ENCODE data around the gene TXNRD3.
"Not testable (repeated sequence)": the region's sequence is repeated elsewhere in the genome, so short reads cannot be mapped to it uniquely, and the experiment has no call there.

Gene TXNRD3

GRCh38 chr3:126638790-126639189, 16.1 kb downstream of the TXNRD3 start:
- DNase-seq, result no peak

- DNase-seq, result no peak
Observed at GRCh38 chr3:126636436-126636835, 18.5 kb downstream of the TXNRD3 start.

GRCh38 chr3:126634803-126635202, 20.1 kb downstream of the TXNRD3 start:
- DNase-seq, result no peak

- no peak for DNase-seq
Observed at GRCh38 chr3:126630020-126630419, 24.9 kb downstream of the TXNRD3 start.

DNA sequence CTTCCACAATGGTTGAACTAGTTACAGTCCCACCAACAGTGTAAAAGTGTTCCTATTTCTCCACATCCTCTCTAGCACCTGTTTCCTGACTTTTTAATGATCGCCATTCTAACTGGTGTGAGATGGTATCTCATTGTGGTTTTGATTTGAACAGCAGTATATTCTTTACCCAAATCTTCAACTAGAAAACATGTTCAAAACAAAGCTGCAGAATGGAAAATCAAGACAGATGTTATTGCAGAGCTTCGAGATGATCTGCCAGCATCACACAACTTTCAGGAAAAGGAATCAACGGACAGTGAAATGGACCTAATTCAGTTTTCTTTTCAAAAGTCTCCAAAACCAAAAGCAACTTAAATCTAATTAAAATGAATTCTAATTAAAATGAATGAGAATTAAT, 29.2 kb downstream of the TXNRD3 start:
- DNase-seq, result not testable (repeated sequence)

DNA sequence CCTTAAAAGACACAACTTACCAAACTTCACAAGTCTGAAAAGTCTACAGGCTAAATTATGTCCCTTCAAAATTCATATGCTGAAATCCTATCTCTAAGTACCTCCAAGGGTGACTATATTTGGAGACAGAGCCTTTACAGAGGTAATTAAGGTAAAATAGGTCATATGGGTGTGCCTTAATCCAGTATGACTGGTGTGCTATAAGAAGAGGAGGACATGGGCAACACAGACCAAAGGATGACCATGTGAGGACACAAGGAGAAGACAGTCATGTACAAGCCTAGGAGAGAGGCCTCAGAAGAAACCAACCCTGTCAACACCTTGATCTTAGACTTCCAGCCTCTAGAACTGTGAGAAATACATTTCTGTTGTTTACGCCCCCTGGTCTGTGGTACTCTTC, 32.2 kb downstream of the TXNRD3 start:
- no peak for DNase-seq

DNA sequence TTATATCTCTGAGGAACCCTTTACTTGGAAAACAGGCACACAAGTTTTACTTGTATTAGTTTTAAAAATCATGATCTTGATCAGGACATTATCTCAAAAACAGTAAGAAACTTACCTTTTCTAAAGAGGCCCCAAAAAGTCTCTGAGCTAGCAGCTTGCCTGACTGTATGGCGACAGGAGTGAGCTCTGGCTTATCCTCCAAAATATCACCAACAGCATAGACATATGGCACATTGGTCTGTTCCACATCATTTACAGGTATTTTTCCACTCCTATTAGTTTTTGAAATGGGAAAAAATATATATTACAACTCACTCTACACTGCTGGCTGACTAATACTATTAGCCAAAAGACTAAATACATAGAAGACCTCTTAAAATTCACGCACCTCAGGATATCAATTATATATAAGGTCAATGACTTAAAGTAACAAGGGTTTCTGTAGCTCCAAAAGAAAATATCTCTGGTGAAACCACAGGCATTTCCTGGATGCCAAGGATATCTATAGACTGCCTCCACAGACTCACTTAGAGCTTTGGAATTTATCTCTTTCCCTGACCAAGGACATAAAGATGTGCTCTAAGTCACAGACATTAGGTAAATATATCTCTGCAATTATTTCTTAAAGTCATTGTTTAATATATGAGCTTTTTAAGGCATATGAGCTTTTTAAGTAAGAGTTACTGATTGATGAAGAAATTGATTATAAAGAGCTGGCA, 33.1 kb downstream of the TXNRD3 start:
- DNase-seq, result no peak

DNA sequence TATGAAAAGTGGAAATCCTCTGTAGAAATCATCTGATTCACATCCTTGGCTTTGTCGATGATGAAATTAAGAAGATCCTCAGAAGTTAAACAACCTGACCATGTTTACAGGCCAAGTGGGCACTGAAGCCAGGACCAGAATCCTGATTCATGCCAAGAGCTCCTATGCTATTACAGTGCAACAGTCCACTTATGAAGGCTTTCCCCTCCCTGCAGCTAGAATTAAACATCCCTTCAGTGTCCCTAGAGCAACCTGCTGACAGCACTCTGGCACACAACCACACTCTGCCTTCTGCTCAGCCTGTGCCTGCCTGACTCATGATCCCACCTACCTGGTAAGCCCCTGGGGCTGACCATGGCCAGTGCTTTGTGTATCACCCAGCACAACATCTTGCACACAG, 33.8 kb downstream of the TXNRD3 start:
- no peak for DNase-seq

DNA sequence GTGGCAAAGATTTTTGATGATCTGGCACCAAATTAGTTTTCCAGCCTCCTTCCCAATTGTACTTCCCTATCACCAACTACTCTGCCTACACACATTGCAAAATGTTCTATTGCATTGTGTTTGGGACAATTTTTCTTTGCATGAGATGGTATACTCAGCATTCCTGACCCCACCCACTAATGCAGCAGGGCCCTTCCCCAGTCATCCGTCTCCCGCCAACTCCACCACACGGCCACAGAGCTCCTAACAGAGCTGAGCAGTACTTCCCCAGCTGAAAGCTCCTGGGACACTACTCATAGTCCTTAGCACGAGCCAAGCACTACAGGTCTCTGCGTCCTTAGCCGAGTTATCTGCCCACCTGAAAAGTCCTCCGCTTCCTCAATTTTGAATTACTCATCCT, 34.2 kb downstream of the TXNRD3 start:
- no peak for DNase-seq

- DNase-seq, result no peak
Observed at GRCh38 chr3:126618760-126619159, 36.2 kb downstream of the TXNRD3 start.

DNA sequence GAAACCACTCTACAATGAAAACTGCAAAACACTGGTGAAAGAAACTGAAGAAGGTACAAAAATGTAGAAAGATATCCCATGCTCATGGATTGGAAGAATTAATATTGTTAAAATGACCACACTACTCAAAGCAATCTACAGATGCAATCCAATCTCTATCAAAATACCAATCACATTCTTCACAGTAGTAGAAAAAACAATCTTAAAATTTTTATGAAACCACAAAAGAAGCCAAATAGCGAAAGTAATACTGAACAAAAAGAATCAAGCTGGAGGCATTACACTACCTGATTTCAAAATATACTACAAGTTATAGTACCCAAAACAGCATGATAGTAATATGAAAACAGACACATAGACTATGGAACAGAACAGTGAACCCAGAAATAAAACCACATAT, 36.9 kb downstream of the TXNRD3 start:
- DNase-seq, result no peak

DNA sequence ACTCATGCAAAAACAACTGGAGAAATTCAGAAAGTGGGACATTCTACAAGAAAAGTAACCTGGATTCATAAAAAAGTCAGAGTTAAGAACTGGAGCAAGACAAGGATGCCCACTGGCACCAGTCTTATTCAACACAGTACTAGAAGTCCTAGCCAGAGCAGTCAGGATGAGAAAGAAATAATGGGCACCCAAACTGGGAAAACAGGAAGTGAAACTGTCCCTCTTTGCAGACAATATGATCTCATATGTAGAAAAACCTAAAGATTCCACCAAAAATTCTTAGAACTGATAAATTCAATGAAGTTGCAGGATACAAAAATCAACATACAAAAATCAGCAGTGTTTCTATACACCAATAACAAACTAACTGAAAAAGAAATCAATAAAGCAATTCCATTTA, 37.4 kb downstream of the TXNRD3 start:
- DNase-seq, result no peak

DNA sequence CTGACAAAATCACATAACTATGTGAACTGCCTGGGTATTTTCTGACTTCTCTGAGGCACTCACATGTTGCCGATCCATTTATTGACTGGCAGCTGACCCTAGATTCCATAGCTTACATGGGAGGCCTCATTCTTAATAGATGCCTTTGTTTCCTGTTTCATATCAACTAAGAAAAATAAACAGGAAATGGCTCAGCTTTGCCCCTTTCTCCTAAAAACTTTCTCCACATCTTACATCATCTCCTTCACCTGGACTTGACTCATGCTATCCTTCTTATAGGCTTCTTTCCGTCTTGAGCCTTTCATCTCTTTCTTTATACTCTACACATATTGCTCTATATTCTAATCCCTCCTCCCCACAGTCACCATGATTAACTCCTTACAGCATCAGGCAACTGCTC, 38.0 kb downstream of the TXNRD3 start:
- no peak for DNase-seq

GRCh38 chr3:126613479-126614188, 41.3 kb downstream of the TXNRD3 start:
- DNase-seq, result no peak

- no peak for DNase-seq
Observed at GRCh38 chr3:126612479-126613205, 42.3 kb downstream of the TXNRD3 start.

GRCh38 chr3:126609909-126610308, 45.0 kb downstream of the TXNRD3 start:
- no peak for DNase-seq

GRCh38 chr3:126607214-126607908, 47.6 kb downstream of the TXNRD3 start:
- DNase-seq, result no peak

DNA sequence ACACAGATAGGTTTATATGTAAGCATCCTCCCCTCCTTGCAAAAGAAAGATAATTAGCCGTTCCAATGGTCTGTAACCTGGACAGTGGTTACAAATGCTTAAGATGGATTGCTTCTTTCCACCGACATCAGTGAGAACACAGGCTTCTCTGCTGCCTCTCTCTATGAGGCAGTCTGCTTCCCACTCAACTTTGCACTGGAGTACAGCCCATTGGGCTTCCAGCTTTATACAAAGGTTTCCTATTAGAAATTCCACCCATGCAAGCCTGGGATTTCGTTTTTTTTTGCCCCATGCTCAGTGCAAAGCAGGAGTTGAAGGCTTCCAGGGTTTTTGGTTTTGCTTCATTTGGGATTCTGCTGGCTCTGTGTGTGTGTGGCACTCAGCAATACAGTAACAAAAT, 48.9 kb downstream of the TXNRD3 start:
- no peak for DNase-seq

DNA sequence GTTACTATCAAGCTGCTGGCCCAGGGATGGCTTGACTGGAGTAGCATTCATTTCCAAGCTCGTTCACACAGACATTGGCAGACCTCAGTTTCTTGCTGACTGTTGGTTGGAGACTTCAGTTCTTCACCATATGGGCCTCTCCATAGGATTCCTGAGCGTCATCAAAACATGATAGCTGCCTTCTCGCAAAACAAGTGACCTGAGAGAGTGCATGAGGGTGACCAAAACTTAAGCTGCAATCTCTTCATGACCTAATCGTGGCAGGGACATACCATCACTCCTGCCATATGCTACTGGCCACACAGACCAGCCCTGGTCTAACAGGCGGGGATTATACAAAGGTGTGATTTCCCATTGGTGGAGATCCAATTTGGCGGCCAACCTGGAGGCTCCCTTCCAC, 50.2 kb downstream of the TXNRD3 start:
- DNase-seq, result no peak

GRCh38 chr3:126599101-126599500, 55.8 kb downstream of the TXNRD3 start:
- DNase-seq, result no peak

DNA sequence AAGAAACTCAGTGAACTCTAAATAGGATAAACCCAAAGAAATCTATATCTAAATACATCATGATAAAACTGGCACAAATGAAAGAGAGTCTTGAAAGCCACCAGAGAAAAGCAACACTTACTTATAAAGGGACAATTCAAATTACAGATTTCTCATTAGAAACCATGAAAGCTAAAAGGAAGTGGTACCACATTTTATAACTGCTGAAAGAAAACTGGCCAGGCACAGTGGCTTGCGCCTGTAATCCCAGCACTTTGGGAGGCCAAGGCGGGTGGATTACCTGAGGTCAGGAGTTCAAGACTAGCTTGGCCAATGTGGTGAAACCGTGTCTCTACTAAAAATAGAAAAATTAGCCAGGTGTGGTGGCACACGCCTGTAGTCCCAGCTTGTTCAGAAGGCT, 59.4 kb downstream of the TXNRD3 start:
- not testable (repeated sequence) for DNase-seq

GRCh38 chr3:126591515-126591914, 63.4 kb downstream of the TXNRD3 start:
- DNase-seq, result not testable (repeated sequence)

DNA sequence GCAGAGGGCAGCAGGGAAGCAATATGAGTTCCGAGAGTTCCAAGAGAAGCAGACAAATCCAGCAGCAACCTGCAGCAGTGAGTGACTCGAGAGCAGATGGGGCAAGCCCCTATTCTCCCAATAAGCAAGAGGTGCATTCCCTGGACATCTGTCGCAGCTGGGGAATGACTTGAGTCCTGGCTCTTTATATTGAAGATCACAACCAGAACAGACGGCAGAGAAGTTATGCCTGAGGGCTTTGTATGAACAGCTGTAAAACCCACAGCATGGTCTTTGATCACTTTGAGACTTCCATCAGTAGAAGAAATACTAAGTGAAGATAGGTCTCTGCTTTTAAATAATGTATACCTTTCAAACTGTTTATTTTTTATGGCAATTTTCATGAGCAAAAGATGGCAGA, 72.6 kb downstream of the TXNRD3 start:
- DNase-seq, result no peak
